ENCODE results near the gene RDH11.
"Not testable (repeated sequence)": the region's sequence is repeated elsewhere in the genome, so short reads cannot be mapped to it uniquely, and the experiment has no call there.

The RDH11 gene

DNA sequence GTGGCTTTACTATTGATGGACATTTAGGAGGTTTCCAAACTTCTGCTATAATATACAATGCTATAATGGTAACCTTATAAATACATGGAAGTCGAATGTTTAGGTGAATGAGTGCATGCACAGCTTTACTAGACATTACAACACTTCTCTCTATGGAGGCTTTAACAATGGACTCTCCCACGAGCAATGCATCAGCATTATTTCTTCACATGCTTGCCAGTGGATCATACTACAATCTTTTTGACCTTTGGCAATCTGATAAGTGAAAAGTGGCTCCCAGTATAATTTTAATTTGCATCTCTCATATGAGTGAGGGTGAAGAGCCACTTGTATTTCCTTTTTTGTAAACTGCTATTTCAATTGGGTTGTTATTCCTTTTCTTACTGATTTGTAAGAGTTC lies 24.3 kb upstream of the RDH11 start:
- H3K4me3 ChIP-seq (ENCODE audit: low read depth in 1 of 2, low read length in 2 of 2) = no peak overlapping the region
- H3K9ac ChIP-seq (ENCODE audit: low read depth, low read length) = no peak overlapping the region
- H3K27ac ChIP-seq (ENCODE audit: low read length) = no peak overlapping the region
- no peaks in the 10 kb centered on the region for H3K9me3 ChIP-seq (ENCODE audit: insufficient read depth, low read length, severe bottlenecking)
- no peaks in the 10 kb centered on the region for H3K79me2 ChIP-seq (ENCODE audit: insufficient read depth, low read length)
- no peak overlapping the region for H3K4me2 ChIP-seq (ENCODE audit: insufficient read depth, low read length)
- DNase-seq = no peak
- H3K4me1 ChIP-seq (ENCODE audit: insufficient read depth, low read length) = no peaks in the 10 kb centered on the region
- H4K20me1 ChIP-seq (ENCODE audit: insufficient read depth, low read length) = no peaks in the 10 kb centered on the region
- no peak for ATAC-seq (ENCODE audit: insufficient read depth, low read depth)
- H3K36me3 ChIP-seq (ENCODE audit: insufficient read depth, low read length) = no peaks in the 10 kb centered on the region
- H3K27me3 ChIP-seq (ENCODE audit: insufficient read depth, low read length, poor library complexity) = peaks cover 7% of the 10 kb centered on the region
- H2AFZ ChIP-seq (ENCODE audit: low read depth, low read length) = no peak overlapping the region
- TF ChIP-seq EZH2 (IDR thresholded peaks at IDR 0.05; ENCODE audit: borderline replicate concordance, low read depth, low read length, severe bottlenecking) = no peak
- TF ChIP-seq, protein P1, sequence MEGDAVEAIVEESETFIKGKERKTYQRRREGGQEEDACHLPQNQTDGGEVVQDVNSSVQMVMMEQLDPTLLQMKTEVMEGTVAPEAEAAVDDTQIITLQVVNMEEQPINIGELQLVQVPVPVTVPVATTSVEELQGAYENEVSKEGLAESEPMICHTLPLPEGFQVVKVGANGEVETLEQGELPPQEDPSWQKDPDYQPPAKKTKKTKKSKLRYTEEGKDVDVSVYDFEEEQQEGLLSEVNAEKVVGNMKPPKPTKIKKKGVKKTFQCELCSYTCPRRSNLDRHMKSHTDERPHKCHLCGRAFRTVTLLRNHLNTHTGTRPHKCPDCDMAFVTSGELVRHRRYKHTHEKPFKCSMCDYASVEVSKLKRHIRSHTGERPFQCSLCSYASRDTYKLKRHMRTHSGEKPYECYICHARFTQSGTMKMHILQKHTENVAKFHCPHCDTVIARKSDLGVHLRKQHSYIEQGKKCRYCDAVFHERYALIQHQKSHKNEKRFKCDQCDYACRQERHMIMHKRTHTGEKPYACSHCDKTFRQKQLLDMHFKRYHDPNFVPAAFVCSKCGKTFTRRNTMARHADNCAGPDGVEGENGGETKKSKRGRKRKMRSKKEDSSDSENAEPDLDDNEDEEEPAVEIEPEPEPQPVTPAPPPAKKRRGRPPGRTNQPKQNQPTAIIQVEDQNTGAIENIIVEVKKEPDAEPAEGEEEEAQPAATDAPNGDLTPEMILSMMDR (IDR thresholded peaks at IDR 0.05; ENCODE audit: borderline replicate concordance, extremely low read depth, low read length, poor library complexity, severe bottlenecking) = no peak

DNA sequence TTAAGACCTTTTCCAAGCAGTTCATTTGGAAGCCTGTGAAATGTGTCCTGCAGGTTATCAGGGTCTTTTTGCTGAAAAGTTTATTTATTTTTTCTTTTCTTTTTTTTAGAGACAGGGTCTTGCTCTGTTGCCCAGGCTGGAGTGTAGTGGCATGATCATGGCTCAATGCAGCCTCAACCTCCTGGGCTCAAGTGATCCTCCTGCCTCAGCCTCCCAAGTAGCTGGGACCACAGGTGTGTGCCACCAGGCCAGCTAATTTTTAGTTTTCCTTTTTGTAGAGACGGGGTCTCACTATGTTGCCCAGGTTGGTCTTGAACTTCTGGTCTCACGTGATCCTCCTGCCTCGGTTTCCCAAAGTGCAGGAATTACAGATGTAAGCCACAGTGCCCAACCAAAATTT lies 23.8 kb upstream of the RDH11 start:
- not testable (repeated sequence) for ATAC-seq (ENCODE audit: insufficient read depth, low read depth); H3K27me3 ChIP-seq (ENCODE audit: insufficient read depth, low read length, poor library complexity); H3K27ac ChIP-seq (ENCODE audit: low read length); H2AFZ ChIP-seq (ENCODE audit: low read depth, low read length); H3K79me2 ChIP-seq (ENCODE audit: insufficient read depth, low read length); H3K9ac ChIP-seq (ENCODE audit: low read depth, low read length); H3K4me3 ChIP-seq (ENCODE audit: low read depth in 1 of 2, low read length in 2 of 2); H3K36me3 ChIP-seq (ENCODE audit: insufficient read depth, low read length); H3K4me1 ChIP-seq (ENCODE audit: insufficient read depth, low read length); DNase-seq; H3K9me3 ChIP-seq (ENCODE audit: insufficient read depth, low read length, severe bottlenecking); H3K4me2 ChIP-seq (ENCODE audit: insufficient read depth, low read length); H4K20me1 ChIP-seq (ENCODE audit: insufficient read depth, low read length)

DNA sequence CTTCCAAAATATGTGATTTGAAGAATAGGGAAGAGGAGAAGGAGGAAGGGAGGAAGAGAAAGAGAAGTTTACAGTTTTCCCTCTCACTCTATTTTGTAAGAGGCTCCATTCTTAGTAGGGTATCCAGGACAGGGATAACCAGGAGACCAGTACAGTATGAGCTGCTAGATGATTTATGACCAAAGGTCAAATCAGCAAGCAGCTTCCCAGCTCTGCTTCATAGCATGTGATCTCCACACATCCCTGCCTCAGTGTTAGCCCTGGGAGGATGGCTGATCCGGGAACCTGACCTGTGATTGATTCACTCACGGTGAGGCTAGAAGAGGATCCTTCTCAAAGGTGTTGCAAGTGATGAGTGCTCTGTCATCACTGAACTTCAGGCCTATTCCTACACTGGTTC lies 22.7 kb upstream of the RDH11 start:
- H2AFZ ChIP-seq (ENCODE audit: low read depth, low read length) = no peak overlapping the region
- H3K4me3 ChIP-seq (ENCODE audit: low read depth in 1 of 2, low read length in 2 of 2) = no peak overlapping the region
- ATAC-seq (ENCODE audit: insufficient read depth, low read depth) = no peak
- no peaks in the 10 kb centered on the region for H3K79me2 ChIP-seq (ENCODE audit: insufficient read depth, low read length)
- no peaks in the 10 kb centered on the region for H3K36me3 ChIP-seq (ENCODE audit: insufficient read depth, low read length)
- H3K9me3 ChIP-seq (ENCODE audit: insufficient read depth, low read length, severe bottlenecking) = no peaks in the 10 kb centered on the region
- no peak overlapping the region for H3K9ac ChIP-seq (ENCODE audit: low read depth, low read length)
- H3K27ac ChIP-seq (ENCODE audit: low read length) = no peak overlapping the region
- no peak for DNase-seq
- no peak for TF ChIP-seq EZH2 (IDR thresholded peaks at IDR 0.05; ENCODE audit: borderline replicate concordance, low read depth, low read length, severe bottlenecking)
- TF ChIP-seq, protein P1 (IDR thresholded peaks at IDR 0.05; ENCODE audit: borderline replicate concordance, extremely low read depth, low read length, poor library complexity, severe bottlenecking) = no peak
- H3K4me2 ChIP-seq (ENCODE audit: insufficient read depth, low read length) = no peak overlapping the region
- peaks cover 7% of the 10 kb centered on the region for H3K27me3 ChIP-seq (ENCODE audit: insufficient read depth, low read length, poor library complexity)
- H3K4me1 ChIP-seq (ENCODE audit: insufficient read depth, low read length) = no peaks in the 10 kb centered on the region
- H4K20me1 ChIP-seq (ENCODE audit: insufficient read depth, low read length) = no peaks in the 10 kb centered on the region

DNA sequence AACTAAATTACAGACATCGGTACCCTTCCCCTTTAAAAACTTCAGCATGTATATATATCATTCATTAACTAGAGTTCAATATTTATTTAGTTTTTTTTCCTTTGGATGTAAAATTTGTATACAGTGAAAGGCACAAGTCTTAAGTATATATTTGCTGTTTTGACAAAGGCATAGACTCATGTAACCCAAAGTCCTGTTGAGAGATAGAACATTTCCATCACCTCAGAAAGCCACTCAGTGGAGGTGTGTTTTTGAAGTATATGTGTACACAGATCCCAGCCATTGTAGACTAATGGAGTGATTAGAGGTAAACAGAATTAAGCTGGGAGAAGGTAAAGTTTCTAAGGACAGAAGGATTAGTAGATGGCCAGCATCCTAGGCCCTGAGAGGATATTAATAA lies 21.5 kb upstream of the RDH11 start:
- Histone ChIP-seq H3K36me3 (ENCODE audit: insufficient read depth, low read length) (no peaks in the 10 kb centered on the region), H3K4me2 (ENCODE audit: insufficient read depth, low read length) (no peak overlapping the region), H3K27me3 (ENCODE audit: insufficient read depth, low read length, poor library complexity) (peaks cover 7% of the 10 kb centered on the region), H3K4me3 (ENCODE audit: low read depth in 1 of 2, low read length in 2 of 2) (no peak overlapping the region), H4K20me1 (ENCODE audit: insufficient read depth, low read length) (no peaks in the 10 kb centered on the region), H3K27ac (ENCODE audit: low read length) (no peak overlapping the region), H3K9ac (ENCODE audit: low read depth, low read length) (no peak overlapping the region), H3K4me1 (ENCODE audit: insufficient read depth, low read length) (no peaks in the 10 kb centered on the region), H3K9me3 (ENCODE audit: insufficient read depth, low read length, severe bottlenecking) (no peaks in the 10 kb centered on the region), H2AFZ (ENCODE audit: low read depth, low read length) (no peak overlapping the region), H3K79me2 (ENCODE audit: insufficient read depth, low read length) (no peaks in the 10 kb centered on the region)
- no peak for DNase-seq
- ATAC-seq (ENCODE audit: insufficient read depth, low read depth) = no peak
- no peak for TF ChIP-seq EZH2 (IDR thresholded peaks at IDR 0.05; ENCODE audit: borderline replicate concordance, low read depth, low read length, severe bottlenecking)
- TF ChIP-seq, protein P1 (IDR thresholded peaks at IDR 0.05; ENCODE audit: borderline replicate concordance, extremely low read depth, low read length, poor library complexity, severe bottlenecking) = no peak
